DND-41 (cell line): ENCODE results near the gene ACE.

Experiments
- CTCF ChIP-seq: IDR thresholded peaks from 2 replicates; pipeline ENCODE4 v1.5.1; 2012; ENCODE audit warnings: borderline replicate concordance, low read length, moderate library complexity, mild to moderate bottlenecking; ENCODE audit not compliant: poor library complexity, severe bottlenecking; ENCODE audit errors: extremely low read depth
- EZH2 ChIP-seq: IDR thresholded peaks from 3 replicates; pipeline ENCODE4 v1.6.1; 2012; ENCODE audit warnings: borderline replicate concordance, low read depth, mild to moderate bottlenecking, moderate library complexity, low read length, inconsistent platforms; ENCODE audit not compliant: severe bottlenecking

DNA sequence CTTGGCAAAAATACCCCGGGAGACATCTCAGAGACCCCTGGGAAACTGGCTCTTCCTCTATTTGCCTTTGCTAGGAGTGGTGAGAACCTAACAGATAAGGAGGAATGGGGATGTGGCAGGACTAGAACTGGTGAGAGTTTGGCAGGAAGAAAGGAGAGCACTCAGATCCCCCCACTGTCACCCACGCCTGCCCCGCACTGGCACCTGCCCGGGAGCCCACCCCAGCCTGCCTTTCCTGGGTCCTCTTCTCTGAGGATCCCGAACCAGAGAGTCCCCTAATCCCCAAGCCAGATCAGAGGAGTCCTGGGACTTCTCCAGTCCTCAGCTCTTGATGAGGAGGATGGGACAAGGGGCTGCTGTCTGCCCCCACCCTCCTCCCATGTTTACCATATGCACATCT, 50.0 kb downstream of the ACE start:
- TF ChIP-seq CTCF (no peak), EZH2 (no peak)
